ENCODE measurements around the gene CCDC47. TPM values are rescaled to one million over a fixed set of nuclear protein-coding genes. Genes with fewer than 3 reads are reported as not detected.
A peak's percentile ranks its signal among the peaks of the same experiment; 100 is the strongest.

The CCDC47 gene
- total RNA-seq, 1 donor from 2014 or later: 71.8 TPM

DNA sequence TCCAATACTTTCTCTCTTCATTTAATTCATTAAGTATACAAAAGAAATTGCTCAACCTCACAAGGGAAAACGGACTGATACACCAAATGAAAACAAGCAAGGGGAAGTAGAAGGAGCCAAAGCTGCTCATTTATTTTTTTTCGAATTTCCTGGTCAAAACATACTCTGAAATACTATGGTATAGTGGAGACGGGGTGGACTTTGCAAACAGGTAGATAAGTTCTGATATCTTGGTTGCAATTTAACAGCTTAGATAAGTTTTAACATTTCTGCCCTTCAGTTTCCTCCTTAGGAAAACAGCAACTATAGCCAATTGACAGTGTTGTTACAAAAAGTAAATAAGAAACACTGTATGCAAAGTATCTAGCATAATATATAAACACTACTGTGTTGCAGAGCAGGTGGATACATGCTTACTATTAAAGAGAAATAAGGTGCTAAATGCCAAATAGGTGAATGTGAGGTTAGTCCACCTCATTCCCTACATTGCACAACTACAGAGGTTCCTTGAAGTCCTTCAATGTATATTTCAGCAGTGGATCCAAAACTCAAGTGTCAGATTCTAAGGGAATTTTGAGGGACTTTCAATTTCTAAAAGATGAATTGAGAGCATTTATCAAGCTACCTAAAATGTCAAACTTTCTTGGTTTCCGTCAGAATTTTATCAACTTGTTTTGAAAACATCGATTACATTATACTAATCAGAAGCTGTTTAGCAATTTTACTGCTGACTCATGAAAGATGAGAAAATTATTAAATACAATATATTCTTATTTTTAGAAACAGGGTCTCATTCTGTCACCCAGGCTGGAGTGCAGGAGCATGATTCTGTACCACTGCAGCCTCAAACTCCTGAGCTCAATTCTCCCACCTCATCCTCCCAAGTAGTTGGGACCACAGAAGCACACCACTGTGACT, 11.0 kb downstream of the CCDC47 start:
- Mint-ChIP-seq H3K27me3 (no peaks in the 10 kb centered on the region), H3K36me3 (peaks cover 18% of the 10 kb centered on the region), H3K4me3 (no peak overlapping the region), H3K4me1 (ENCODE audit: unreplicated experiment) (no peaks in the 10 kb centered on the region), H3K27ac (peak overlapping the region; percentile 3), H3K9me3 (no peaks in the 10 kb centered on the region)
- TF ChIP-seq, protein P1, sequence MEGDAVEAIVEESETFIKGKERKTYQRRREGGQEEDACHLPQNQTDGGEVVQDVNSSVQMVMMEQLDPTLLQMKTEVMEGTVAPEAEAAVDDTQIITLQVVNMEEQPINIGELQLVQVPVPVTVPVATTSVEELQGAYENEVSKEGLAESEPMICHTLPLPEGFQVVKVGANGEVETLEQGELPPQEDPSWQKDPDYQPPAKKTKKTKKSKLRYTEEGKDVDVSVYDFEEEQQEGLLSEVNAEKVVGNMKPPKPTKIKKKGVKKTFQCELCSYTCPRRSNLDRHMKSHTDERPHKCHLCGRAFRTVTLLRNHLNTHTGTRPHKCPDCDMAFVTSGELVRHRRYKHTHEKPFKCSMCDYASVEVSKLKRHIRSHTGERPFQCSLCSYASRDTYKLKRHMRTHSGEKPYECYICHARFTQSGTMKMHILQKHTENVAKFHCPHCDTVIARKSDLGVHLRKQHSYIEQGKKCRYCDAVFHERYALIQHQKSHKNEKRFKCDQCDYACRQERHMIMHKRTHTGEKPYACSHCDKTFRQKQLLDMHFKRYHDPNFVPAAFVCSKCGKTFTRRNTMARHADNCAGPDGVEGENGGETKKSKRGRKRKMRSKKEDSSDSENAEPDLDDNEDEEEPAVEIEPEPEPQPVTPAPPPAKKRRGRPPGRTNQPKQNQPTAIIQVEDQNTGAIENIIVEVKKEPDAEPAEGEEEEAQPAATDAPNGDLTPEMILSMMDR (conservative IDR thresholded peaks at IDR 0.05): no peak
- no peak for DNase-seq (ENCODE audit: extremely low spot score, unreplicated experiment)

DNA sequence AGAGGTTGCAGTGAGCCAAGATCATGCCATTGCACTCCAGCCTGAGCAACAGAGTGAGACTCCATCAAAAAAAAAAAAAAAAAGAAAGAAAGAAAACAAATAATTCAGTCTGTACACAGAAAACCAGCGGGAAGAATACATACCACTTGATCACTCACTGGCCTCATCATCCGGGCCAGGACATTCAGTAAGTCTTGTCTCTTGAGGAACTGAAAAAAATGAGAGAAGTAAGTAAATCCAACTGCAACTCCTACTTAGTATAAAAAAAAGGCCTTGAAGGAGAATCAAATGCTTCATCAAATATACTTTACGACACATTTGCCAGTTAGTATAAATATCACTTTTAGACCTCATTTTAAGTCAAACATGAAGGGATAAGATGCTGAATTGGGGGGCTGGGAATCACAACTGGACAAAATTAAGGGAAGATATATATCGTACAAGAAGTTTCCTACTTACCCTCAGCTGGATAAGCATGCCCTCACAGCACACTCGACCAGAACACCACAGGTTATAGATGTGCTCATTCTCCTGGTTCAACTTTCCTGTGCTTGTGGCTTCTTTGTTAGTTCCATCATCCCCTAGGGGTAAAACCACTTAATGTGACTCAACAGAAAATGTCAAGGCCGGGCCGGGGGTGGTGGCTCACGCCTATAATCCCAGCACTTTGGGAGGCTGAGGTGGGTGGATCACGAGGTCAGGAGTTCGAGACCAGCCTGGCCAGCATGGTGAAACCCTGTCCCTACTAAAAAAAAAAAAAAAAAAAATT, 12.4 kb downstream of the CCDC47 start:
- H3K27me3 Mint-ChIP-seq: no peaks in the 10 kb centered on the region
- DNase-seq (ENCODE audit: extremely low spot score, unreplicated experiment): no peak
- H3K4me3 Mint-ChIP-seq: no peak overlapping the region
- no peaks in the 10 kb centered on the region for H3K4me1 Mint-ChIP-seq (ENCODE audit: unreplicated experiment)
- H3K36me3 Mint-ChIP-seq: peaks cover 22% of the 10 kb centered on the region
- TF ChIP-seq, protein P1 (conservative IDR thresholded peaks at IDR 0.05): no peak
- no peaks in the 10 kb centered on the region for H3K9me3 Mint-ChIP-seq
- no peak overlapping the region for H3K27ac Mint-ChIP-seq

DNA sequence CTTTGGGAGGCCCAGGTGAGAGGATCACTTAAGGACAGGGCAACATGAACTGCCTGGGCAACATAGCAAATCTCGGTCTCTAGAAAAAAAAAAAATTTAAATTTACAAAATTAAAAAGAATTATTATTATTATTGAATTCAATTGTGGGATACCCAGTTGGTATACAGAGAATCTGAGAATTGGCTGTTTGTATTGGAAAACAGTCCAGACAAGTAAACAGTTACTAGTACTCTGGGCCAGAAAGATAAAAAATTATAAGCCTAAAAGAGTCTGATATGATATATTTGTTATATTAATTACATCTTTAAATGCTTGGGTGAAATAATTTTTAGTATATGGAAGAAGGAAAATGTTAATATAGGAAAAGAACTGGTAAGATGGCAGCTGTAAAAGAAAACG, 15.0 kb downstream of the CCDC47 start:
- no peaks in the 10 kb centered on the region for H3K27me3 Mint-ChIP-seq
- H3K27ac Mint-ChIP-seq: no peak overlapping the region
- DNase-seq (ENCODE audit: extremely low spot score, unreplicated experiment): no peak
- no peaks in the 10 kb centered on the region for H3K4me1 Mint-ChIP-seq (ENCODE audit: unreplicated experiment)
- no peak overlapping the region for H3K4me3 Mint-ChIP-seq
- TF ChIP-seq, protein P1 (conservative IDR thresholded peaks at IDR 0.05): no peak
- H3K9me3 Mint-ChIP-seq: no peaks in the 10 kb centered on the region
- peaks cover 19% of the 10 kb centered on the region for H3K36me3 Mint-ChIP-seq

DNA sequence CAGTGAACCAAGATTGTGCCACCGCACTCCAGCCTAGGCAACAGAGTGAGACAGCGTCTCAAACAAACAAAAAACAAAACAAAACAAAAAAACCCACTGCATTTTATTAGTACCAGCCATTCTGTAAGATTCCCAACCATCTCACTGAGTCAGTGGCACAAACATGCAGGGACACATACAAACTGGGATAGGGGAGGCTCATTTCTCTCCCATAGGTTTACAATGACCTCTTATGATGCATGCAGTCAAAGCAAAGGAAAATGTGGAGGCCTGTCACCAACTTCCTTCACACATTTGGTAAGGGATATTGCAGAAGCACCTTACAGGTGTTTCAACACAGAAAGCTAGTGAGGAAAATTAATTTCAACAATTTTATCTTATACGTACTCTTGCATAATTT, 19.4 kb downstream of the CCDC47 start:
- no peaks in the 10 kb centered on the region for H3K9me3 Mint-ChIP-seq
- DNase-seq (ENCODE audit: extremely low spot score, unreplicated experiment): no peak
- no peak overlapping the region for H3K27ac Mint-ChIP-seq
- no peaks in the 10 kb centered on the region for H3K4me1 Mint-ChIP-seq (ENCODE audit: unreplicated experiment)
- no peaks in the 10 kb centered on the region for H3K27me3 Mint-ChIP-seq
- no peak overlapping the region for H3K4me3 Mint-ChIP-seq
- peaks cover 18% of the 10 kb centered on the region for H3K36me3 Mint-ChIP-seq
- TF ChIP-seq, protein P1 (conservative IDR thresholded peaks at IDR 0.05): no peak

DNA sequence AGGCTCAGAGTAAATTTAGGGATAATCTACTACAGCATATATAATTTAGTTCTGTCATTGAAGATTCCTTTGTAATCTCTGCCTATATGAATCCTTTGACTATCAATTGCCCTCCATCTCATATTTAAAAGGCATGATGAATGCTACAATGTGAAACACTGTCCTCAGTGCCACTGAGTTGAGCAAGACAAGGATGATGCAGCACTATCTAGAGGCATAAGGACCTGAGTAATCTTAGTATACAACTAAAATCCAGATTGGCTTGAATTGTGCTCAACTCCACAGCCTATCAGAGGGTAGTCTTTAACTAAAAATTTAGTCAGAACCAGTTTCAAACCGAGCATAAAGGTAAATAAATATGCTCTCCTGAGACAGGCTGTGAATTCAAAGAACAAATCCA, 20.2 kb downstream of the CCDC47 start:
- H3K4me3 Mint-ChIP-seq: no peak overlapping the region
- DNase-seq (ENCODE audit: extremely low spot score, unreplicated experiment): no peak
- peaks cover 22% of the 10 kb centered on the region for H3K36me3 Mint-ChIP-seq
- TF ChIP-seq, protein P1 (conservative IDR thresholded peaks at IDR 0.05): no peak
- no peak overlapping the region for H3K27ac Mint-ChIP-seq
- H3K4me1 Mint-ChIP-seq (ENCODE audit: unreplicated experiment): no peaks in the 10 kb centered on the region
- H3K27me3 Mint-ChIP-seq: no peaks in the 10 kb centered on the region
- H3K9me3 Mint-ChIP-seq: no peaks in the 10 kb centered on the region
